K562 (cell line): Measurements from ENCODE around the gene DNM1. TPM values are rescaled to one million over a fixed set of nuclear protein-coding genes. Genes with fewer than 3 reads are reported as not detected.

Experiments used
- ADNP ChIP-seq: fragments of 200-800 bp; sonication (Bioruptor generic); IDR thresholded peaks from 2 replicates; pipeline ENCODE4 v1.6.1; 2016; ENCODE audit warnings: missing genetic modification characterization, missing compliant biosample characterization
- CBX5 ChIP-seq: IDR thresholded peaks from 2 replicates; pipeline ENCODE4 v1.6.1; 2014; ENCODE audit warnings: low read depth, borderline replicate concordance
- CREB3L1 ChIP-seq: fragments of 450-650 bp; IDR thresholded peaks from 2 replicates; pipeline ENCODE4 v1.6.1; 2014; ENCODE audit warnings: low read depth, mild to moderate bottlenecking, moderate library complexity, borderline replicate concordance
- HIVEP1 ChIP-seq: fragments of 250-450 bp; sonication (Bioruptor Pico); IDR thresholded peaks from 2 replicates; pipeline ENCODE4 v1.4.0; 2020; ENCODE audit warnings: mild to moderate bottlenecking
- HNRNPL ChIP-seq: fragments of 200-400 bp; formaldehyde crosslinking; IDR thresholded peaks from 2 replicates; pipeline ENCODE4 v1.6.1; 2017; ENCODE audit warnings: low read depth, mild to moderate bottlenecking, low read length
- HNRNPUL1 ChIP-seq: fragments of 200-400 bp; formaldehyde crosslinking; IDR thresholded peaks from 2 replicates; pipeline ENCODE4 v1.6.1; 2017; ENCODE audit warnings: low read length
- JUND ChIP-seq, 2 experiments: IDR thresholded peaks; 2 replicates in 1 of 2; 3 replicates in 1 of 2; pipeline ENCODE4 v1.6.1; 2011; ENCODE audit warnings: borderline replicate concordance in 2 of 2, low read depth in 2 of 2, low read length in 2 of 2, improper control_type of control experiment in 1 of 2, missing biosample characterization in 1 of 2, missing genetic modification characterization in 1 of 2, missing genetic modification reagents in 1 of 2
- RBBP5 ChIP-seq: fragments of 200-600 bp; sonication (generic); IDR thresholded peaks from 2 replicates; pipeline ENCODE4 v1.6.1; 2012; ENCODE audit warnings: borderline replicate concordance, mild to moderate bottlenecking, low read length, control low read depth, inconsistent platforms; ENCODE audit not compliant: insufficient read depth, poor library complexity, severe bottlenecking
- SIN3B ChIP-seq: fragments of 450-650 bp; IDR thresholded peaks from 2 replicates; pipeline ENCODE4 v1.6.1; 2017; ENCODE audit warnings: low read depth, mild to moderate bottlenecking, moderate library complexity
- ZBTB2 ChIP-seq: fragments of 450-650 bp; IDR thresholded peaks from 2 replicates; pipeline ENCODE4 v1.6.1; 2016; ENCODE audit warnings: antibody characterized with exemption
- ZNF592 ChIP-seq: fragments of 450-650 bp; IDR thresholded peaks from 2 replicates; pipeline ENCODE4 v1.6.1; 2017; ENCODE audit warnings: antibody characterized with exemption, mild to moderate bottlenecking
- ZNF707 ChIP-seq: fragments of 250-450 bp; sonication (Bioruptor Pico); conservative IDR thresholded peaks from 2 replicates; pipeline ENCODE4 v1.8.0; 2022; ENCODE audit warnings: inconsistent platforms, mild to moderate bottlenecking, moderate library complexity
- polyA plus RNA-seq, 8 experiments: library from polyadenylated mRNA; depleted of rRNA in 4 of 8; stranded (reverse) in 5 of 8; unstranded in 3 of 8; fragments of >200 nt; fragmentation: Nextera tagmentation in 2 of 8; fragmentation: Illumina TruSeq in 1 of 8; extraction: Ambion mirVana in 2 of 8; extraction: Trizol in 1 of 8; gene quantifications; 2 replicates each; pipeline versions ENCODE4 v1.2.1 to v1.2.3, GENCODE V29; 2011 to 2014; ENCODE audit warnings: inconsistent platforms in 1 of 8, missing spikeins in 1 of 8
- total RNA-seq, 7 experiments: library from RNA; depleted of rRNA in 6 of 7; stranded (reverse); fragments of >200 nt in 6 of 7; fragmentation: Illumina TruSeq in 2 of 7; extraction: Trizol in 2 of 7; gene quantifications; 2 replicates each; pipeline versions ENCODE4 v1.2.1 to v1.2.3, GENCODE V29; 2011 to 2021; ENCODE audit warnings: low replicate concordance in 1 of 7
- TF ChIP-seq, protein P1 (sequence below): sonication (generic); formaldehyde crosslinking; IDR thresholded peaks from 2 replicates; pipeline ENCODE4 v1.8.0; 2022; ENCODE audit warnings: missing genetic modification reagents, mild to moderate bottlenecking, moderate library complexity, borderline replicate concordance
- TF ChIP-seq, protein P2 (sequence below): IDR thresholded peaks from 2 replicates; pipeline ENCODE4 v1.6.1; 2012; ENCODE audit warnings: low read depth, low read length, improper control_type of control experiment, borderline replicate concordance

Gene DNM1
- total and polyA plus RNA-seq, 9 of the 15 experiments (the other 6 are each of a cell fraction or from before 2014, with no cell fraction given), result 0.39 to 23.1 (median 9.1) TPM

DNA sequence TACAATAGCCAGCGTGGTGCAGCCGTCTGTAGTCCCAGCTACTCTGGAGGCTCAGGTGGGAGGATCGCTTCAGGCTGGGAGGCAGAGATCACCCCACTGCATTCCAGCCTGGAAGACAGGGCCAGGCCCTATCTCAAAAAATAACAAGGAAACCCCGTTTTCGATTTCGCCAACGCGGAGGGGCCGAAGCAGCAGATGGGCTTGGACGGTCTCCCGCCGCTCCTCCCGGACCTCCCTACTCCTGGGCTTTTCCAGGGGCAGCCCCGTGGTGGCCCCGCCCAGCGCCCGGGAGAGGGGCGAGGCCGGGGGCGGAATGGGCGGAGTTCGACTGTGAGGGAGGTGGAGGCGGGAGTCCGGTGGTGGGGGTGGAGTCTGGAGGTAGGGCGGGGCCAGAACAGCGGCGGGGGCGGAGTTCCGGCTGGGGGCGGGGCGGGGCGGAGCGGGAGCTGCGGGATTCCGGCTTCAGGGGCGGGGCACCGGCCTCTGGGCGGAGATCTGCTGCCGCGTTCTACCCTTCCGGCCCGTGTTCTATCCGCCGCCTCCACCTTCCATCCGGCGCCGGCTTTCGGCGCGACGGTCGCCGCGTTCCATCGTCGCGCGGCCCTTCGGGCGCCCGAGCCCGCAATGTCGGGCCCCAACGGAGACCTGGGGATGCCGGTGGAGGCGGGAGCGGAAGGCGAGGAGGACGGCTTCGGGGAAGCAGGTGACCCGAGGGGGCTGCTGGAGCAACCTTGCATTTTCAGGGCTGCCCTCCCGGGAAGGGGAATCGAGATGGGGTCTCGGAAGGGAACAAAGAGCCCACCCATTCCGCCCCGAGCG, 43.2 kb upstream of the DNM1 start, which contains the start of gene BBLN (continued):
- no peak for TF ChIP-seq ZNF592
- peak; percentile 73; the same call in 1 of the 2 replicates for TF ChIP-seq HIVEP1 (CRISPR knock-in tag)
- TF ChIP-seq JUND (IDR thresholded peaks at IDR 0.05; ENCODE audit: borderline replicate concordance, low read depth, low read length), result peak; percentile 70
- TF ChIP-seq JUND (tag; IDR thresholded peaks at IDR 0.05; ENCODE audit: borderline replicate concordance, low read depth, low read length), result no peak; the same call in 1 of the 3 replicates
- TF ChIP-seq RBBP5, result peak; percentile 95
- TF ChIP-seq, protein P1, sequence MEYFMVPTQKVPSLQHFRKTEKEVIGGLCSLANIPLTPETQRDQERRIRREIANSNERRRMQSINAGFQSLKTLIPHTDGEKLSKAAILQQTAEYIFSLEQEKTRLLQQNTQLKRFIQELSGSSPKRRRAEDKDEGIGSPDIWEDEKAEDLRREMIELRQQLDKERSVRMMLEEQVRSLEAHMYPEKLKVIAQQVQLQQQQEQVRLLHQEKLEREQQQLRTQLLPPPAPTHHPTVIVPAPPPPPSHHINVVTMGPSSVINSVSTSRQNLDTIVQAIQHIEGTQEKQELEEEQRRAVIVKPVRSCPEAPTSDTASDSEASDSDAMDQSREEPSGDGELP (CRISPR knock-in tag), result no peak
- TF ChIP-seq HNRNPUL1, result no peak
- TF ChIP-seq ADNP (tag), result no peak
- no peak; the same call in 1 of the 2 replicates for TF ChIP-seq ZNF707 (CRISPR knock-in tag)
- TF ChIP-seq CBX5, result no peak
- TF ChIP-seq, protein P2, sequence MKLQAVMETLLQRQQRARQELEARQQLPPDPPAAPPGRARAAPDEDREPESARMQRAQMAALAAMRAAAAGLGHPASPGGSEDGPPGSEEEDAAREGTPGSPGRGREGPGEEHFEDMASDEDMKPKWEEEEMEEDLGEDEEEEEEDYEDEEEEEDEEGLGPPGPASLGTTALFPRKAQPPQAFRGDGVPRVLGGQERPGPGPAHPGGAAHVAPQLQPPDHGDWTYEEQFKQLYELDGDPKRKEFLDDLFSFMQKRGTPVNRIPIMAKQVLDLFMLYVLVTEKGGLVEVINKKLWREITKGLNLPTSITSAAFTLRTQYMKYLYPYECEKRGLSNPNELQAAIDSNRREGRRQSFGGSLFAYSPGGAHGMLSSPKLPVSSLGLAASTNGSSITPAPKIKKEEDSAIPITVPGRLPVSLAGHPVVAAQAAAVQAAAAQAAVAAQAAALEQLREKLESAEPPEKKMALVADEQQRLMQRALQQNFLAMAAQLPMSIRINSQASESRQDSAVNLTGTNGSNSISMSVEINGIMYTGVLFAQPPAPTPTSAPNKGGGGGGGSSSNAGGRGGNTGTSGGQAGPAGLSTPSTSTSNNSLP, result no peak
- TF ChIP-seq CREB3L1, result no peak
- TF ChIP-seq SIN3B, result no peak
- TF ChIP-seq HNRNPL, result peak; percentile 47; the same call in 1 of the 2 replicates
- peak; percentile 81; the same call in 1 of the 2 replicates for TF ChIP-seq ZBTB2
